ENCODE data around the gene NOTCH4.

Gene NOTCH4

DNA sequence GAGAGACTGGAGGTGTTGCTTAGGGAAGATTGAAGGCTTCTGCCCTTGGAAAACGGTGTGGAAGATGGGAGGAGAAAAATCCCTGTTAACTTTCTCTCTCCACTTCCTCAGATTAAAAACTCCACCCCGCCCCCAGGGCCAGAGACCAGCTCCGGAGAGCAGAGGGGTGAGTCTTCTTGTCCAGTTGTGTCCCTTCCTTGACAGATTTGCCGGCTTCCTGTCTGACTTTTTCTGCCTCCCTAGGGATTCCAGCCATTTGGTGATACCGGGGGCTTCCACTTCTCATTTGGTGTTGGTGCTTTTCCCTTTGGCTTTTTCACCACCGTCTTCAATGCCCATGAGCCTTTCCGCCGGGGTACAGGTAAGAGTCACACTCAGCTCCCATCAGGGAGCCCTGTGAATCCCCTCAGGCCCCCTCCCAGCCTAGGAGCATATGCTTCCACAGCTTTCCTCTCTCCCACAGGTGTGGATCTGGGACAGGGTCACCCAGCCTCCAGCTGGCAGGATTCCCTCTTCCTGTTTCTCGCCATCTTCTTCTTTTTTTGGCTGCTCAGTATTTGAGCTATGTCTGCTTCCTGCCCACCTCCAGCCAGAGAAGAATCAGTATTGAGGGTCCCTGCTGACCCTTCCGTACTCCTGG lies 44.0 kb downstream of the NOTCH4 start:
- DNase-seq: no peak

DNA sequence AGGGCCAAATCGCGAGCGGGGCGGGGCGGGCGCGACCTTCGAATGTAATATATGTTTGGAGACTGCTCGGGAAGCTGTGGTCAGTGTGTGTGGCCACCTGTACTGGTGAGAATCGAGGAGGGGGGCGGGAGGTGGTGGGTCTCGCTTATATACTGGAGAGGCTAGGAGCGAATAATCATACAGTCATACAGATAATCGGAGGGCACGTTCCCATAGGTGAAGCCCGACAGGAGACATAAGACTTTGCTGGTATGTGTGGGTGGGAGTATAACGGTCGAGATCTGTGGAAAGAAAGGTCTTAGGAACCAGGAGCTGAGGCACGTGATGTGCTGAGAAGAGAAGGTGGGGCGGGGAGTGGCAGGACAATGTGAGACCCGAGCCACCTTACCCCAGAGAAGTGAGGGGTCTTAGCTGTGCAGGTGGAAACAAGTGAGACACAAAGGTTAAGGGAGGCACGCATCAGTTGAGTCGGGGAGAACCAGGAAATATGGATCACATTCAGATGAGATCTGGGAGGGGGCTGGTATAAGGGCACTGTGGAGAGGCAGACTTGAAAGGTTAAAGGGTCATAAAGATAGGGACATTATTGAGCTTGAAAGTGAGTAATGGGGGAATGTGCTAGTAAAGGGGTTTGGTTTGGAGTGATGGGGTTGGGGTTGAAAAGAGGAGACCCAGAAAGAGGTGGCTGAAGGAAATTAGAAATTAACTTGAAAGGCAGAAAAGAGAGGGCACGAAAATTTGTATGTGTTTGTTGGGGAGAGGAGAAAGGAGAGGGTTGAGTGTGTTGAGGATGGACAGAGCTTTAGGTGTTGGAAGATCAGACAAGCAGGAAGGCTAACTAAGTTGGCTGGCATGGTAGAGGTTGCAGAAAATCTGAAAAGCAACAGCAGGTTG lies 45.1 kb downstream of the NOTCH4 start:
- DNase-seq: no peak

DNA sequence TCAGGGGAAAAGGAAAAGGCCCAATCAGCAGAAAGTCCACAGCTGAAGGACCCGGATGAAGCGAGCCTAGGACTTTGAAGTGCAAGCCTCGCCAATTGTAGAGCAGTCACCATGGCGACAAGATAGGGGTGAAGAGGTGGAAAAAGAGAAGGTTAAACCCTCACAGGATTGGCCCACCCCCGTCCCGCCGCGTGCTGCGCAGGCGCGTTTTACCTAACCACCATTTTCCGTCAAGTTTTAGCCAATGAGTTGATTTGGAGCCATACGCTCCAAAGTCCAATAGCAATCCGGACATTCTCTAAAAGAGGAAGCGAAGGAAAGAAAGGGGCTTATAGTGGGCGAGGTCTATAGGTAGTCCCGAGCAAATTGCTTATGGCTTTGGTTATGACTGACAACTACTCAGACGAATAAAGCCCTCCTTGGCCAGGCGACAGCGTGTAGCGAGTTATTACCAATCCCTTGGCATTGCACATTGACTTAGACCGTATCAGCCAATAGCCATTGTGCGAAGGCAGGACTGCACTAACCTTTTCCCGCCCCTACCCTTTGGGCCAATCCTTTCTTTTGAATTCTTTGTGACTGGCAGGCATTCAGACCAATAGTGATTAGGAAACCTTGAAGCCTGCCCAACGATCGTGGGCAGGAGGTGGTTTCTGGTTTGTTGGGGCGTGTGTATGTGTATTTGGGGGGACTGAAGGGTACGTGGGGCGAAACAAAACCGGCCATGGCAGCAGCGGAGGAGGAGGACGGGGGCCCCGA lies 45.9 kb downstream of the NOTCH4 start, which contains the start of gene RNF5:
Gene RNF5 (plus strand): TSS at position 618 of the 759 bp plus-strand sequence. CDS start 107 bp downstream, at position 725.
- peak; percentile 96 for DNase-seq

DNA sequence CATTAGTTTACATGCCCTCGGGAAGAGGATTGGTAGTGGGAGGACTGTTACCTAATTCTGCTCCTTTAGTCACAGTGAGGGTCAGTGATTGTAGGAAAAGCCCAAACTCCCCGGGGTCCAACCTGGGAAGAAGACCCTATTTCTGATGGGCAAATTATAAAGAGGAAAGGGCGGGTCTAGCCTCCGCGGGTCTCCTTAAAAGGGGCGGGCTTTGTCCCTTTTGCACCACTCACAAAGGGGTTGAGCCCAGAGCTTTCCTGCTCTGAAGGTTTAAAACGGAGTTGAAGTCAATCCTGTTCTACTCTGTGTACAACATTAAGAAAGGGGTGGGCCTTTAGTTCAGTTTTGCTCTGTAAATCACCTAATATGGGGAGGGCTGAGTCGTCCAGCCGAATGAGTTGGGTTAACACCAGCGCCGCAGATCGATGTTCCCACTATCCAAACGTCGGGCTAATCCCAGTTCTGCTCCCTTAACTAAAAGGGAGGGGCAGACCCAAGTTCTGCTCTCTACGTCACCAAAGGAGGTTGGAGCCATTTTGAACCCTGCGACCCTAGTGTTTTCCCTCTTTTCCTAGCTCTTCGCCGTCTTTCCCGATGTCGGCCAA lies 46.6 kb downstream of the NOTCH4 start:
- no peak for DNase-seq

DNA sequence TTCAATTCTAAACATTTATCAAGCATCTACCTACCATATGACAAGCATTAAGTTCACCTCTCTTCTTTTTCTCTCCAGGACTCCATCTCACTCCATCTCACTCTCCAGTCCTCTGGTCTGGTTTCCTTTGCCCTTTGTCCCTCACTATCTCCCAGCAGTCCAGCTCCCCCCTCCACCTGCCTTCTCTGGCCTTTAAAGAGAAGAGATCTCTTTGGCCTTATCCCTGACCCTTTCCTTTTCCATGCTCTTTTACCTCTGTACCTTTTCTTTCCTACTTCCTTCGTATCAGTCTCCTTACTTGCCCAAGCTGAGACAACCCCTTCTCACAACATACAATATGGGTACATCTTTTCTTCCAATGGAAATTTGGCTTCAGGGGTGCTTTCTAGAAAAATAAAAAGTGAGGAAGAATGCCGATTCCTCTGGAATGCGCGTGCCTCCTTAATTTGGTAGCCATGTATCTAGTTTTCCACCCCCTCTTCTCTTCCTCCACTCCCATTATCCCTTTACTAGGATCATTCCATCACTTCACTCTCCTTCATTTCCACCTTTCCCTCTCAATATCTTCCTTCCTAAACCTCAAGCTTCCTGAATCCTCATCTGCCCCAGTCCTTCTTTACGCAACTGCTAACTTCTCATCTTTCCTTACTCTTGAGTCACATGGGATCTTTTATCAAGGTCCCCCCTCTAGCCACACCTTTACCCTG lies 47.2 kb downstream of the NOTCH4 start:
- no peak for DNase-seq

DNA sequence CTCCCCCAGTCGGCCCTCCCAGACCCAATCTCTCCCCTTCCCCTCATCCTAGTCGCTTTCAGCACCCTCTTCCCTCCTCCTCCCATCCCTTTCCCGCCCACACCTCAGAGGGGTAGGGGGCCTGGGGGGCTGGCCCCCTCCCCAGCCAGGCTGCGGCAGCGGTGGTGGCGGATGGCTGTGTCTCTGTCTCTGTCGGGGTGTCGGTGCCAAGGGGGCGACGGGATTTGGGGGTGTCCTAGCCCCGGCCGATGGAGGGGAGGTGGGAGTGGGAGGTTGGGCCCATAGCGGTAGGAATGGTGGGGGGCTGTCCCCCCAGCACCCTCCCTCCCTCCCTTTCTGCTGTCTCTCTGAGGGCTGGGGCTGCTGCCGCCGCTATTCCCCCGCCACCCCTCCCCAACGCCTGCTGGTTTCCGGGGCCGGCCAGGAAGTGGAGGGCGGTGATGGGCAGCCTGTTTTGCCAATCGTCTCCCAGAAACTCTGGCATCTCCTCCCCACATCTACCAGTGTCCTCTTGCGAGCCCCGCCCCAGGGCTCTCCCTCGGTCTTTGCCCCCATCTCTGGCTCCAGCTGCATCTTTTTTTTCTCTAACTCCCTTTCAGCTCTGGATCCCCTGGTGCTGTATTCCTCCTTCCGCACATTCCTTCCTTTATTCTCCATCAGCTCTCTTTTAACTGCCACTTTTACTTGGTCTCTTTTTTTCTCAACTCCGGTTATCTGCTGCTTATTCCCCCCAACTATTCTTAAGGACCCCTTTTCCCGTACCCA lies 48.0 kb downstream of the NOTCH4 start, which contains the start of gene AGPAT1:
Gene AGPAT1 (minus strand): TSS at position 374 of the 765 bp plus-strand sequence. CDS start 4,588 bp downstream, outside the sequence.
- DNase-seq: peak; percentile 98

DNA sequence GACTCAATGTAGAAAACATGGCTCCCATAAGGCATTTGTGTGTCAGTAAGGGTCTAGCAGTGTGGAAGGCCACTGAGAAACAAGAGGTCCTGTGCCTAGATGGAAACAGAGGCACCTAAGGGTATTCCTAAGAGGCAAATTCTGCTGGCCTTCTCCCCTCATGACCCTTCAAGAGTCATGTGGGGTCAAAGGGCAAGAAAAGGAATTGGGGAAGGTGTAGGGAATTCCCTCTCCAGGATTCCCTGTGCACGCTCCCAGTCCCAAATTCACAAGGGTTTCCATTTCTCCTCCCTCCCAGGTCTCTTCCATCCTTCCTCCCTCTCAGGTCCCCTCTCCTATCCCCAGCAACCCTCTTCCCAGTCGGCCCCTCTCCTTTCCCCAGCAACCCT lies 48.6 kb downstream of the NOTCH4 start:
- no peak for DNase-seq

DNA sequence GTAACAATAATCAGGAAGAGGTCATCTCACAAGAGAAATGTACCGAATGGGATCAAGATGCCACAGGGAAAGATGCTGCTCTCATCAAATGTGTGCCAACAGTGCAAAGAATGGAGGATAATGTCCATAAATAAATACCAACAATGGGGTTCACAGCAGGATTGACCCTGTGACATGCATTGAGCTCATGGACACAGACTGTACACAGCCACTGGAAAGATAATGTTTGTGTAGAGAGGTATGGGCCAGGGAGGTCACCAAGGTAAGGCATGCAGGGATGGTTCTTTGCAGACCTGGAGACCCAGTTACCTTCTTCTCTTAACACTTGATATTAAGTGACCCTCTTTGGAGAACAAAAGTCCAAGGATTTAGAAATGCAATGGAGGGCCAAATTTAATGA lies 49.5 kb downstream of the NOTCH4 start:
- no peak for DNase-seq

DNA sequence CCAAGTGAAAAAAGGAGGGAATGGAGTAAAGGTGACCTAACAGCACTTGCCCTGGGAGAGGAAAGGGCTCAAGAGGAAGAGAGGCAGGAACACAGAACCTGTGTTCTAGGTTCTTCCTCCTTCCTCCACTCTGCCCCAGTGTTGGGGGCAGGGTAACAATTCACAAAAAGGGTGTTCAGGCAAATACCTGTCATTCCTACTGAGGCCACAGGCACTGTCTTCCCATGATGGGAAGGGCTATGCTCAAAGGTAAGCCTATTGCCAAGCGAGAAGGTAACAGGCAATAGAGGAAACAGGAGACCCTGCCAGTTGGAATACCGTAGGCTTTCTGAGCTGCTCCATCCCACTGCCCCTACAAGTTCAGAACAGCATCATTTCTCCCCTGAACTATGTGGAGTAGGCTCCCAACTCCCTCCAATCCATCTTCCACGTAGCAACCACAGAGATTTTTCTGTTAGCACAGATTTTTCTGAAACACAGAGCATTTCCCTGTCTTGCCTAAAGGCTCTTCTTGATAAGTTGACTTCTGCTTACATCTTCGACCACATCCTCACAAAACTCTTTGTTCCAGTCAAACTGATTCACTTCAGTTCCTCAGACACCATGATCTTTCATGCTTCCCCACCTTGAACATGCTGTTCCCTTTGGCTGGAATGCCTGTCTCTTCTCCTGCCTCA lies 50.7 kb downstream of the NOTCH4 start:
- DNase-seq: no peak

DNA sequence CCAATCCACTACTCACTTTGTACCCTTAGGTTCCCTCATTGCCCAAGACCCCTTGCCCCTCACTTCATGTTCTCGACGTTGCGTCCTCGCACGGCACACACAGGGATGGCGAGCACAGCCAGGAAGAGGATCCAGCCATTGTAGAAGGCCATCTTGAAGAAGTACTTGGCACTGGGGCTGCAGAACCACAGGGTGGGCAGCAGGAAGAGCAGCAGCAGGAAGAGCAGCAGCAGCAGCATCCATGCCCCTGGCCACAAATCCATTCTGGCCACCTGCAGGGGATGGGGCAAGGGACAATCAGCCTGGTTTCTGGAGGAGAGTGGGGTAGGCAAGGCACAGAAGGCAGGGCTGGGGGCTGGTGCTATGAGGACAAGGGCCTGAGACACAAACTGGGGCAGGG lies 52.6 kb downstream of the NOTCH4 start:
- no peak for DNase-seq

DNA sequence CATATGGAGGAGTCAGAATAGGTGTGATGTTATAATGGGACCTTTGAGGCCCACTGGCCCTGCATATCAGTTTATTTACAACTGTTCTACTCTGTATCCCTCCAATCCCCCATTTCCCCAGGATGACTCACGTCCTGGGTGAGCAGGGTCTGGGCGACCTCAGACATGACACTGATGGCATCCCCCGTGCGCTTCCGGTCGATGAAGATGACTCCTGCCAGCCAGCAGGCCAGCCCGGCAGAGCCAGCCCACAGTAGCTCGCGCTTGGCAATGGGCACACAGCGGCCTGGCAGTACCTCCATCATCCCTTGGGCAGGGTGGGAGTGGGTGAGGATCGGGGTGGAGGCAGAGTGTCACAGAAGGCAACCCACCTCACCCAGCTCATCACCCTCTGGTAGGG lies 53.6 kb downstream of the NOTCH4 start:
- DNase-seq: no peak

DNA sequence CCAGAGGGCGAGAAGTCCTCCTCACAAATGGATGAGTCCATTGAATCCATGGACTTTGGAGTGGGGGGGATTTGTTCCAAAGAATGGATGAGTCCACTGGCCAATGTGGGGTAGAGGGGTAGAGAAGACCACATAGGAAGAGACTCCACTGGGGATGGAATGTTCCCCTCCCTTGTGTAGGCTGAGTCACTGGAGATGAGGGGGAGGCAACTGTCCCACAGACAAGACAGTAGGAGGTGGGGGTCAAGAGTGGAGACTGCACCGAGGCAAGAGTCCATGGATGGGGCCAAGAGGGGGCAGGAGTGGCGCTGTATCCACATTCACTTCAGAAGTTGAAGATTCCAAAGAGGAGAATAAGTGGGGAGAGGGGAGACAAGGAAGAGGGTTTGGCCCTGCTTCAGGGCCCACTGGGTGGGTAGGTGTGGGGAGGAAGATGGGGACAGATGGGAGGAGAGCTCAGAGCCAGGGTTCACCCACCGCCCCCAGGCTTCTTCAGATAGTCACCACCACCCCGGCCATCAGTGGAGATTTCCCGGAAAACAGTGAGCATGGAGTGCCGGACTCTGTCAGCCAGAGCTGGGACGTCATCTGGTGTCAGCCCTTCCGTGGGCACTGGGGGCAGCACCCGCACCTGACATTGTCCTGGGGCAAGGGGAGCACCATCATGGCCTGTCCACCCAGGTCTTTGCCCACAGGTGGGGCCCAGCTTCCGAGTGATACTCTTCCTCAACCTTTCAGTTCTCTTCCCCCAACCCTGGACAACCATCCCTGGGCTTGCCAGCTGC lies 54.9 kb downstream of the NOTCH4 start:
- no peak for DNase-seq

DNA sequence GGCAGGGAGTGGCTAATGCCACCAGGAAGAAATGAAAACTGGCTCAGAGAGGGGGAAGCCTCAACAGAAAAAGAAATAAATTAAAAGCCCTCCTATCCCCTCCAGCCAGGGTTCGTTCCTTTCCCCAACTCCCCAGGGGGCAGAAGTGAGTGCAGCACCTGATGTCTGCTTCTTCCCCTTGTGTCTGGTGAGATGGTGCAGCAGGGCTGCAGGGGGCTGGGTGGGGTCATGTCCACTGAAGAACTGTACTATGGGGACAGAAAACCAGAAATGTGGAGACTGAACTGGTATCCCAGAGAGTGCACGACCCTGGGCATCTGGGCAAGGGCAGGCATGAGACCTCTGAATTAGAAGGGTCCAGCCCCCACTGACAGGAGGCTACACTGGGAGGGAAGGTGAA lies 55.5 kb downstream of the NOTCH4 start:
- no peak for DNase-seq

DNA sequence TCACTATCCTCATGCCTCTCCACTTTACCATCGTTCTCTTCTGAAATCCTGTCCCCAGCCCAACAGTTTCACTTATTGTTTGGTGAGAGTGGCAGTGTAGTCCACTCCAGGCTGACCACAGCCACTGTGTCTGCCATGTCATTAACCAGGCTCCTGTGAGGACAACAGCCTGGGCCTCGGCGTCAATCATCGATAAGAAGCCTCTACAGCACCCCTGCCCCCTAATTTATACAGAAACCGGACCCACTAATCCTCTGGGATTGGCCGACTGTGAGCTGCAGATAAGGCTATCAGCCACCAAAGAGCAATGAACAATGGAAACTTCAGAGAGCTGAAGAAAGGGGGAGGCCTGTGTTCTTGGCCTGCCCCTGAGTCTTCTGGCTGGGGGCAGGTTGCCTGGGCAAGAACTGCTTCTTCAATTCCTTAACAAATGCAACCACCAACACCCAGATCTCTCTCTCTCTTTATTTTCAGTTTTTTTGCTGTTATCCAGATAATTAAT lies 56.1 kb downstream of the NOTCH4 start:
- DNase-seq: no peak

DNA sequence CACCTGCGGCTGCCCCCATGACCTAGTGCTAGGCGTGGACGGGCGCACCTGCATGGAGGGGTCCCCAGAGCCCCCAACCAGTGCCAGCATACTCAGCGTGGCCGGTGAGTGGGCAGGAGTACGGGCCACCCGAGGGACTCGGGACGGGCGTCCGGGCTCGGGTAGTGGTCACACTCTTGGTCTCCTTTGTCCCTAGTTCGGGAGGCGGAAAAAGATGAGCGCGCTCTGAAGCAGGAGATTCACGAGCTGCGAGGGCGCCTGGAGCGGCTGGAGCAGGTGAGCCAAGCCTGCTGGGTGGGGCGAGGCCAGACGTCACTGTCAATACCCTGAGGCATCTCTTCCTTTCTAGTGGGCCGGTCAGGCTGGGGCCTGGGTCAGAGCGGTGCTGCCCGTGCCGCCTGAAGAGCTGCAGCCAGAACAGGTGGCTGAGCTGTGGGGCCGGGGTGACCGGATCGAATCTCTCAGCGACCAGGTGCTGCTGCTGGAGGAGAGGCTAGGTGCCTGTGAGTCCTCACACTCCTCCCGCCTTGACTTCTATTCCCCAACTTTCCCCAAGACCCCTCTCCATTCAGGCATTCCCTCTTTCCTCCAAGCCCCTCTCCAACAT lies 56.6 kb downstream of the NOTCH4 start:
- no peak for DNase-seq

DNA sequence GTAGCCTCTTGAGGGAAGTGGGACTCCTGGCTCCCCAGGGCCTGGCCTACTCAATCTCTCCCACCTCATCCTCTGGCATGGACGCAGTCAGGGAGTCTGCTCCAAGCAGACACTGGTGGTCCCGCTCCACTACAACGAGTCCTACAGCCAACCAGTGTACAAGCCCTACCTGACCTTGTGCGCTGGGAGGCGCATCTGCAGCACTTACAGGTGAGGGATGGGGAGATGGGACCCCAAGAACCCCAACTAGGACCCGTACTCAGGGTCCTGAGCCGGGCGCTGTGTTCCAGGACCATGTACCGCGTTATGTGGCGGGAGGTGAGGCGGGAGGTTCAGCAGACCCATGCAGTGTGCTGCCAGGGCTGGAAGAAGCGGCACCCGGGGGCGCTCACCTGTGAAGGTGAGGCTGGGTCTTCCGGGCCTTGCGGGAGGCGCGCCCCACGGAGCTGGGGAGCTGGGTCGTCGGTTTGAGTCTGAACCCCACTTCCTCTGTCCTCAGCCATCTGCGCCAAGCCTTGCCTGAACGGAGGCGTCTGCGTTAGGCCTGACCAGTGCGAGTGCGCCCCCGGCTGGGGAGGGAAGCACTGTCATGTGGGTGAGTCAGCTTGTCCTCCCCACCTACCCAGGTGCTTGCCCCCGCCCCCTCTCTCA lies 57.3 kb downstream of the NOTCH4 start:
- no peak for DNase-seq

DNA sequence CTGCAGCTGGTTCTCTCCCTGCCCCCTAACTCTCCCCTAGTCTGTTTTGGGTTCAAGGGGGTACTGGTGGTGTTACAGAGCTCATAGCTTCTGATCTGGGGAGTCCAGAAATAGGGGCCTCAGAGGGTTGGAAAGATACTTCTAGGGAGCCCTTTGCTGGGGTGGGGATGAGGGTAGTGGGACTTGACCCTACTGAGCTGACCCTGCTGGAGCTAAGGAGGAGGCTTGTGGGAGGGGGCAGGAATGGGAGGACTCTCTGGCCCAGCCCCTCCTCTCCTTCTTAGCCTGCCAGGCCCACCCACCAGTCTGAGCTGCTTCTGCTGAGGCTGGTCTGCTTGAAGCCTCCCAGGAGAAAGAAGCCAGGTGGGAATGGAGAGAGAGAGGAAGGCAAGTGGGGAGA lies 59.6 kb downstream of the NOTCH4 start, which contains the start of gene EGFL8:
Gene EGFL8 (plus strand): TSS at position 301 of the 400 bp plus-strand sequence. CDS start 1,571 bp downstream, outside the sequence.
- no peak for DNase-seq

DNA sequence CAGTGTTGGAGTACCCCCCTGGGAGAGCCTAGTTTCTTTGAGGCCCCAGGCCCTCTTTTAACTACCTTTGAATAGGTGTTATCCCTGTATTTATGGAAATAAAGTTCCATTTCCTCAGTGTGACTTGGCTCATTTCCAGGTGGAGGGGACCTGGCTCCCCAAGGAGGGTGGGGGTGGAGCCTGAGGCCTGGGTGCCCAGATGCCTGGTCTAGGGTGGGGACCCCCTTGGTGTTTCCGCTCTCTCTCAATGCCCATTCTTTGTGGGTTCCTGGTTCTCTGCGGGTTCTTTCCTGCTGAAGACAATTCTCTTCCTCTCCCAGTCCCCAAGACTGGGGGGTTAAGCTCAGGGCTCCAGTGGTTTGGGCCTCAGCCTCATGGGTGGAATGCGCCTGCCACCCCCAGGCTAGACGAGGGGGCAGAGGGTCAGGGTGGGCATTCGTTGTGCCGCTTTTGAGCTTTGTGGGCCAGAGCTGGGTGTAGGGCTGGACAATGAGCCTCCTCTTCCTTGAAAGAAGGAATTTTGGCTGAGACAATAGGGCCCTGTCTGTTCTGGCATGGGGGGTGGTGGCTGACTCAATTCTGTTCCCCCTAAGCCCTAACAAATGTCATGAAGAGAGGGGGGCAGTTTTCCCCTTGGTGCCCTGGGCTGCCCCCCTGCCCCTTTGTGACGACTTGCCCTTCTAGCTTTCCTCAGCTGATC lies 60.2 kb downstream of the NOTCH4 start:
- no peak for DNase-seq

Data from right forelimb (tissue), 1 donor.